ENCODE data around the gene CHAD. TPM values are rescaled to one million over a fixed set of nuclear protein-coding genes. Genes with fewer than 3 reads are reported as not detected.

CHAD gene
- total and polyA plus RNA-seq, 2 donors (not counting 3 experiments of a cell fraction or from before 2014, with no cell fraction given), result not detected

DNA sequence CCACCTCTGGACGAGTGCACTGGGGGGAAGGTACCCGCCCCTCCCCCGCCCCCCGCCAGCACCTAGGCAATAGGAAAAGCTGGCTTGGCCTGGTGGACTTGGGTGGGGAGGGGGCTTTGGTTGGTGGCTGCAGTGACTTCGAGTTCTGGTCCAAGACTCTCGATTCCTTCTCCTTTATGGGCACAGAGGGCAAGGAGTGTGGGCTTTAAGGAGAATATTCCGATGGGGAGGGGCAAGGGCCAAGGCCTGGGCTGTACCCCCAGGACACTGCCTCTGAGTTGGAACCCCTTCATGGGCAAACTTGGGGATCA lies 42.3 kb downstream of the CHAD start:
- TF ChIP-seq EZH2 (IDR thresholded peaks at IDR 0.05; ENCODE audit: borderline replicate concordance, low read depth, low read length, severe bottlenecking) (no peak), MYC (IDR thresholded peaks at IDR 0.05; ENCODE audit: low read depth, low read length) (no peak)
- POLR2A ChIA-PET, result interaction anchor here (0.5 to 0.9 kb wide), 2 partner anchors 19 to 29 kb away, joined by 3 to 5 read pairs; partner anchors contain the start of gene LRRC59
- Histone ChIP-seq H3K79me2 (ENCODE audit: control insufficient read depth, insufficient read depth, low read length) (no peaks in the 10 kb centered on the region), H3K36me3 (ENCODE audit: control insufficient read depth in 2 of 2, extremely low read depth in 1 of 2, insufficient read depth in 2 of 2, low read length in 2 of 2) (no peaks in the 10 kb centered on the region), H3K27me3 (ENCODE audit: control insufficient read depth in 2 of 2, insufficient read depth in 2 of 2, low read length in 2 of 2) (no peaks in the 10 kb centered on the region), H4K20me1 (replicated peaks; ENCODE audit: control insufficient read depth, extremely low read depth, insufficient read depth, low read length) (no peaks in the 10 kb centered on the region), H3K4me3 (replicated peaks in 1 of 3; ENCODE audit: insufficient read depth in 1 of 3, low read depth in 1 of 3, low read length in 3 of 3) (peak overlapping the region; percentile 24 to 79 (median 72)), H3K4me1 (ENCODE audit: control insufficient read depth, extremely low read depth, insufficient read depth, low read length) (peaks cover 36% of the 10 kb centered on the region), H3K9ac (replicated peaks; ENCODE audit: extremely low read depth, insufficient read depth, low read length) (no peak overlapping the region), H3K9me3 (replicated peaks; ENCODE audit: control insufficient read depth, insufficient read depth, low read length) (no peaks in the 10 kb centered on the region), H3K27ac (ENCODE audit: insufficient read depth, low read depth, low read length) (no peak overlapping the region), H3K9me1 (replicated peaks; ENCODE audit: control insufficient read depth, extremely low read depth, insufficient read depth, low read length) (no peaks in the 10 kb centered on the region), H2AFZ (ENCODE audit: low read depth, low read length) (peak overlapping the region; percentile 44), H3K4me2 (ENCODE audit: insufficient read depth, low read length) (peak overlapping the region; percentile 32)
- BruUV-seq (replicated peaks), result no TSS peak
- CTCF ChIA-PET, result interaction anchor here (0.9 to 1.8 kb wide), 6 partner anchors 28 to 64 kb away, joined by 3 to 16 read pairs (median 4); partner anchors contain the start of genes LRRC59 and RSAD1
- no peak for FAIRE-seq
- intact Hi-C loops (cut with micrococcal nuclease) (loop anchor here (2.0 kb wide), 2 partner anchors 30 to 52 kb away; partner anchors contain the start of genes LRRC59 and RSAD1), dilution Hi-C loops (cut with MboI; ENCODE audit: extremely low pct_ligation_motif_present, low sequenced_read_pairs) (no loop called here)
- DNase-seq (ENCODE audit: low read depth, low spot score), result no peak

DNA sequence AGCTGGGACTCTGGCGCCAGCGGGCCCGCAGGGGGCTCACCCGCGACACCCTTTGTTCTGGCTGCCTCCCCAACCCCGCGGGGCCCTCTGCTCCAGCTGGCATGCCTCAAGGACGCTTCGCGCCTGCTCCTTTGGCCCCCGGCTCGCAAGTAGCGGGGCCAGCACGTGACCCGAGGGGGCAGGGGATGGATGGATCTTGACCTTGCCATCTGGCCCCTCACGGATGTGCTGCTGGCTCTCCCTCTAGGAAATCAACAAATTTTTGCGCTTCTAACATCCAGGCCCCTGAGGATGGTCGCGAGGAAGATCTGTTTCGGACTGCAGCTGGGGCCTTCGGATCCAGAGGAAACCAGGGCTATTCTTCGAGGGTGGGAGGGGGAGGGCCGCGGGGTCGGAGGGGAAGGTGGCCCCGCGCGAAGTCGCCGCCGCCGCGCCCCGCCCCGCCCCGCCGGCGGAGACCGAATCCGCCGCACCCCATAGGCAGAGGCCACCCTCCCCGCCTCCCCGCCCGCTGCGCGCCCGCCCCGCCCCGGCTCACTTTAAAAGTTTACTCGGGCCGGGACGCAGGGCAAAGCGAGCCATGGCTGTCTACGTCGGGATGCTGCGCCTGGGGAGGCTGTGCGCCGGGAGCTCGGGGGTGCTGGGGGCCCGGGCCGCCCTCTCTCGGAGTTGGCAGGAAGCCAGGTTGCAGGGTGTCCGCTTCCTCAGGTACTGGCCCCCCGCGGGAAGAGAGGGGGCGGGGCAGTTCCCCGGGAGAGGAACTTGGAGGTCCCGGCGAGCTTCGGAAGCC lies 42.8 kb downstream of the CHAD start, which contains the start of gene ACSF2:
Gene ACSF2, plus strand, starts transcription at position 537 of the 790 bp plus-strand sequence. Its CDS starts 44 bp downstream, at position 581.
- Histone ChIP-seq H3K4me3 (replicated peaks in 1 of 3; ENCODE audit: insufficient read depth in 1 of 3, low read depth in 1 of 3, low read length in 3 of 3) (peak within 1 kb of the TSS; percentile 43 to 79 (median 72)), H3K9me1 (replicated peaks; ENCODE audit: control insufficient read depth, extremely low read depth, insufficient read depth, low read length) (no peaks in the 10 kb centered on the region), H4K20me1 (replicated peaks; ENCODE audit: control insufficient read depth, extremely low read depth, insufficient read depth, low read length) (no peaks in the 10 kb centered on the region), H3K4me1 (ENCODE audit: control insufficient read depth, extremely low read depth, insufficient read depth, low read length) (peaks cover 41% of the 10 kb centered on the region), H3K4me2 (ENCODE audit: insufficient read depth, low read length) (peak within 1 kb of the TSS; percentile 74), H2AFZ (ENCODE audit: low read depth, low read length) (peak within 1 kb of the TSS; percentile 97), H3K79me2 (ENCODE audit: control insufficient read depth, insufficient read depth, low read length) (no peaks in the 10 kb centered on the region), H3K9me3 (replicated peaks; ENCODE audit: control insufficient read depth, insufficient read depth, low read length) (no peaks in the 10 kb centered on the region), H3K9ac (replicated peaks; ENCODE audit: extremely low read depth, insufficient read depth, low read length) (peak within 1 kb of the TSS; percentile 54), H3K27ac (ENCODE audit: insufficient read depth, low read depth, low read length) (peak within 1 kb of the TSS; percentile 63), H3K36me3 (ENCODE audit: control insufficient read depth in 2 of 2, extremely low read depth in 1 of 2, insufficient read depth in 2 of 2, low read length in 2 of 2) (no peaks in the 10 kb centered on the region), H3K27me3 (ENCODE audit: control insufficient read depth in 2 of 2, insufficient read depth in 2 of 2, low read length in 2 of 2) (no peaks in the 10 kb centered on the region)
- intact Hi-C loops (cut with micrococcal nuclease) (loop anchor here (2.0 kb wide), 2 partner anchors 29 to 53 kb away; partner anchors contain the start of genes LRRC59 and RSAD1), dilution Hi-C loops (cut with MboI; ENCODE audit: extremely low pct_ligation_motif_present, low sequenced_read_pairs) (no loop called here)
- ChIA-PET CTCF (interaction anchor here (0.9 to 1.8 kb wide), 6 partner anchors 28 to 57 kb away, joined by 3 to 16 read pairs (median 4); partner anchors contain the start of genes LRRC59 and RSAD1), POLR2A (interaction anchor here (0.5 to 0.9 kb wide), 2 partner anchors 19 to 29 kb away, joined by 3 to 5 read pairs; partner anchors contain the start of gene LRRC59)
- TF ChIP-seq POLR2A (IDR thresholded peaks at IDR 0.05; ENCODE audit: low read depth, low read length) (peak; percentile 67), MYC (IDR thresholded peaks at IDR 0.05; ENCODE audit: low read depth, low read length) (no peak), POLR2AphosphoS5 (IDR thresholded peaks at IDR 0.05; ENCODE audit: insufficient read depth, low read depth, low read length) (peak; percentile 52)
- TF ChIP-seq, protein P1, sequence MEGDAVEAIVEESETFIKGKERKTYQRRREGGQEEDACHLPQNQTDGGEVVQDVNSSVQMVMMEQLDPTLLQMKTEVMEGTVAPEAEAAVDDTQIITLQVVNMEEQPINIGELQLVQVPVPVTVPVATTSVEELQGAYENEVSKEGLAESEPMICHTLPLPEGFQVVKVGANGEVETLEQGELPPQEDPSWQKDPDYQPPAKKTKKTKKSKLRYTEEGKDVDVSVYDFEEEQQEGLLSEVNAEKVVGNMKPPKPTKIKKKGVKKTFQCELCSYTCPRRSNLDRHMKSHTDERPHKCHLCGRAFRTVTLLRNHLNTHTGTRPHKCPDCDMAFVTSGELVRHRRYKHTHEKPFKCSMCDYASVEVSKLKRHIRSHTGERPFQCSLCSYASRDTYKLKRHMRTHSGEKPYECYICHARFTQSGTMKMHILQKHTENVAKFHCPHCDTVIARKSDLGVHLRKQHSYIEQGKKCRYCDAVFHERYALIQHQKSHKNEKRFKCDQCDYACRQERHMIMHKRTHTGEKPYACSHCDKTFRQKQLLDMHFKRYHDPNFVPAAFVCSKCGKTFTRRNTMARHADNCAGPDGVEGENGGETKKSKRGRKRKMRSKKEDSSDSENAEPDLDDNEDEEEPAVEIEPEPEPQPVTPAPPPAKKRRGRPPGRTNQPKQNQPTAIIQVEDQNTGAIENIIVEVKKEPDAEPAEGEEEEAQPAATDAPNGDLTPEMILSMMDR (IDR thresholded peaks at IDR 0.05; ENCODE audit: extremely low read depth in 1 of 2, insufficient read depth in 1 of 2, low read depth in 1 of 2, low read length in 2 of 2), result no peak
- peak; percentile 72 for FAIRE-seq
- DNase-seq (ENCODE audit: low read depth, low spot score), result peak; percentile 42
- no TSS peak for BruUV-seq (replicated peaks)
